Measurements from ENCODE around the gene PCDHA11.
"Not testable (repeated sequence)": the region's sequence is repeated elsewhere in the genome, so short reads cannot be mapped to it uniquely, and the experiment has no call there.

PCDHA11 gene

DNA sequence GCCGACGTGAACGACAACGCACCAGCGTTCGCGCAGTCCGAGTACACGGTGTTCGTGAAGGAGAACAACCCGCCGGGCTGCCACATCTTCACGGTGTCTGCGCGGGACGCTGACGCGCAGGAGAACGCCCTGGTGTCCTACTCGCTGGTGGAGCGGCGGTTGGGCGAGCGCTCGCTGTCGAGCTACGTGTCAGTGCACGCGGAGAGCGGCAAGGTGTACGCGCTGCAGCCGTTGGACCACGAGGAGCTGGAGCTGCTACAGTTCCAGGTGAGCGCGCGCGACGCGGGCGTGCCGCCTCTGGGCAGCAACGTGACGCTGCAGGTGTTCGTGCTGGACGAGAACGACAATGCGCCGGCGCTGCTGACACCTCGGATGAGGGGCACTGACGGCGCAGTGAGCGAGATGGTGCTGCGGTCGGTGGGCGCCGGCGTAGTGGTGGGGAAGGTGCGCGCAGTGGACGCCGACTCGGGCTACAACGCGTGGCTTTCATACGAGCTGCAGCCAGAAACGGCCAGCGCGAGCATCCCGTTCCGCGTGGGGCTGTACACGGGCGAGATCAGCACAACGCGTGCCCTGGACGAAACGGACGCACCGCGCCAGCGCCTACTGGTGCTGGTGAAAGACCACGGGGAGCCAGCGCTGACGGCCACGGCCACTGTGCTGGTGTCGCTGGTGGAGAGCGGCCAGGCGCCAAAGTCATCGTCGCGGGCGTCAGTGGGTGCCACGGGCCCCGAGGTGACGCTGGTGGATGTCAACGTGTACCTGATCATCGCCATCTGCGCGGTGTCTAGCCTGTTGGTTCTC, 18.7 kb upstream of the PCDHA11 start:
- not testable (repeated sequence) for DNase-seq

DNA sequence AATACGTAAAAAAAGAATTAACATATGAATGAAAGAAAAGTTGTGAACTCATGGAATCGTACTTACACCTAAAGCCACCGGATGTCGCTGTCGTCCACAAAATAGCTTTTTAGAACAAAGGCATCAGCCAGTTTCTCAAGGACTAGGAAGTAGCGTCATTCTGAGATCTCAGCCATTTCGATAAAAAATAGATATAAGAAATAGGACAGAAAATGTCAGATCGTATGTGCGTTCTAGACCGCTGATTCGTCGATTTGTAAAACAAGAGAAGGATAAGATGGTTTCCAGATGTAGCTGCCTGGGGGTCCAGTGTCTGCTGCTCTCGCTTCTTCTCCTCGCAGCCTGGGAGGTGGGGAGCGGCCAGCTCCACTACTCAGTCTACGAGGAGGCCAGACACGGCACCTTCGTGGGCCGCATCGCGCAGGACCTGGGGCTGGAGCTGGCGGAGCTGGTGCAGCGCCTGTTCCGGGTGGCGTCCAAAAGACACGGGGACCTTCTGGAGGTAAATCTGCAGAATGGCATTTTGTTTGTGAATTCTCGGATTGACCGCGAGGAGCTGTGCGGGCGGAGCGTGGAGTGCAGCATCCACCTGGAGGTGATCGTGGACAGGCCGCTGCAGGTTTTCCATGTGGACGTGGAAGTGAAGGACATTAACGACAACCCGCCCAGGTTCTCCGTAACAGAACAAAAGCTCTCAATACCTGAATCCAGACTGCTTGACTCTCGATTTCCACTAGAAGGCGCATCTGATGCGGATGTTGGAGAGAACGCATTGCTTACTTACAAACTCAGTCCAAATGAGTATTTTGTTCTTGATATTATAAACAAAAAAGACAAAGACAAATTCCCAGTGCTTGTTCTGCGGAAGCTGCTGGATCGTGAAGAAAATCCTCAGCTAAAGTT, 12.7 kb upstream of the PCDHA11 start, which contains the start of gene PCDHA10:
PCDHA10 (plus strand) TSS at position 126 of the 903 bp plus-strand sequence; CDS start at position 278, 152 bp downstream.
- DNase-seq = no peak

DNA sequence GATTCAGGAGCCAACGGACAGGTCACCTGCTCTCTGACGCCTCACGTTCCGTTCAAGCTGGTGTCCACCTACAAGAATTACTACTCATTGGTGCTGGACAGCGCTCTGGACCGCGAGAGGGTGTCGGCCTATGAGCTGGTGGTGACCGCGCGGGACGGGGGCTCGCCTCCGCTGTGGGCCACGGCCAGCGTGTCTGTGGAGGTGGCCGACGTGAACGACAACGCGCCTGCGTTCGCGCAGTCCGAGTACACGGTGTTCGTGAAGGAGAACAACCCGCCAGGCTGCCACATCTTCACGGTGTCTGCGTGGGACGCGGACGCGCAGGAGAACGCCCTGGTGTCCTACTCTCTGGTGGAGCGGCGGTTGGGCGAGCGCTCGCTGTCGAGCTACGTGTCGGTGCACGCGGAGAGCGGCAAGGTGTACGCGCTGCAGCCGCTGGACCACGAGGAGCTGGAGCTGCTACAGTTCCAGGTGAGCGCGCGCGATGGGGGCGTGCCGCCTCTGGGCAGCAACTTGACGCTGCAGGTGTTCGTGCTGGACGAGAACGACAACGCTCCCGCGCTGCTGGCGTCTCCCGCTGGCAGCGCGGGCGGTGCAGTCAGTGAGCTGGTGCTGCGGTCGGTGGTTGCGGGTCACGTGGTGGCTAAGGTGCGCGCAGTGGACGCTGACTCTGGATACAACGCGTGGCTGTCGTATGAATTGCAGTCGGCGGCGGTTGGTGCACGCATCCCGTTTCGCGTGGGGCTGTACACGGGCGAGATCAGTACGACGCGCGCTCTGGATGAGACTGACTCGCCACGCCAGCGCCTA, 11.4 kb upstream of the PCDHA11 start:
- DNase-seq = no peak

DNA sequence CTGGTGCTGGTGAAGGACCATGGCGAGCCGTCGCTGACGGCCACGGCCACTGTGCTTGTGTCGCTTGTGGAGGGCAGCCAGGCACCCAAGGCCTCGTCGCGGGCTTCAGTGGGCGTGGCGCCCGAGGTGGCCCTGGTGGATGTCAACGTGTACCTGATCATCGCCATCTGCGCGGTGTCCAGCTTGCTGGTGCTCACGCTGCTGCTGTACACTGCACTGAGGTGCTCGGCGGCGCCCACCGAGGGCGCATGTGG, 10.8 kb upstream of the PCDHA11 start:
- DNase-seq = no peak

DNA sequence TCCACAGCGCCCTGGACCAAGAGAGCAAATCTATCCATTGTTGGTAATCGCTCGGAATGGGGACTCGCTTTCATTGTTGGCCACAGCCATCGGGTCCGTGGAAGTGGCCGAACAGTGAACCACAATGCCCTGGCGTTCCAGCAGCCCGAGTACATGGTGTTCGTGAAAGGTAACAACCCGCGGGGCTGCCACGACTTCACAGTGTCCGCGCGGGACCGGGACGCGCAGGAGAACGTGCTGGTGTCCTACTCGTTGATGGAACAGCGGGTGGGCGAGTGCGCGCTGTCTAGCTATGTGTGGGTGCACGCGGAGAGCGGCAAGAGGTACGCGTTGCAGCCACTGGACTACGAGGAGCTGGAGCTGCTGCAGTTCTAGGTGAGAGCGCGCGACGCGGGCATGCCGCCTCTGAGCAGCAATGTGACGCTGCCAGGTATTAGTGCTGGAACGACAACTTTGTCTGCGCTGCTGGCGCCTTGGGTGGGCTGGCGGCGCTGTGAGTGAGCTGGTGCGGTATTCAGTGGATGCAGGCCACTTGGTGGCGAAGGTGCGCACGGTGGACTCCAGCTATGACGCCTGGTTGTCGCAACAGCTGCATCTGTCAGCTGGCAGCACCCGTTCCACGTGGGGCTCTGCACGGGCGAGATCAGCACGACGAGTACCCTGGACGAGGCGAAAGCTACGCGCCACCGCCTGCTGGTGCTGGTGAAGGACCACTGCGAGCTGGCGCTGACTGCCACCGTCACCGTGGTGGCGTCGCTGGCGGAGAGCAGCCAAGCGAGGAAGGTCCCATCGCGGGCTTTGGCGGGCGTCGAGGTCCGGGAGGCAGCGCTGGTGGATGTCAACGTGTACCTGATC, 6.1 kb upstream of the PCDHA11 start:
- DNase-seq = no peak

DNA sequence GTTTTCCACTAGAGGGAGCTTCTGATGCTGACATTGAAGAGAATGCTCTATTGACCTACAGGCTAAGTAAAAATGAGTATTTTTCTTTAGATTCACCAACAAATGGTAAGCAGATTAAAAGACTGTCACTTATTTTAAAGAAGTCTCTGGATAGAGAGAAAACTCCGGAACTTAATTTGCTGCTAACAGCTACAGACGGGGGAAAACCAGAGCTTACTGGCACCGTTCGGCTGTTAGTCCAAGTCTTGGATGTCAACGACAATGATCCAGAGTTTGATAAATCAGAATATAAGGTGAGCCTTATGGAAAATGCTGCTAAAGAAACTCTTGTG, 764 bp downstream of the PCDHA11 start:
- DNase-seq = no peak

DNA sequence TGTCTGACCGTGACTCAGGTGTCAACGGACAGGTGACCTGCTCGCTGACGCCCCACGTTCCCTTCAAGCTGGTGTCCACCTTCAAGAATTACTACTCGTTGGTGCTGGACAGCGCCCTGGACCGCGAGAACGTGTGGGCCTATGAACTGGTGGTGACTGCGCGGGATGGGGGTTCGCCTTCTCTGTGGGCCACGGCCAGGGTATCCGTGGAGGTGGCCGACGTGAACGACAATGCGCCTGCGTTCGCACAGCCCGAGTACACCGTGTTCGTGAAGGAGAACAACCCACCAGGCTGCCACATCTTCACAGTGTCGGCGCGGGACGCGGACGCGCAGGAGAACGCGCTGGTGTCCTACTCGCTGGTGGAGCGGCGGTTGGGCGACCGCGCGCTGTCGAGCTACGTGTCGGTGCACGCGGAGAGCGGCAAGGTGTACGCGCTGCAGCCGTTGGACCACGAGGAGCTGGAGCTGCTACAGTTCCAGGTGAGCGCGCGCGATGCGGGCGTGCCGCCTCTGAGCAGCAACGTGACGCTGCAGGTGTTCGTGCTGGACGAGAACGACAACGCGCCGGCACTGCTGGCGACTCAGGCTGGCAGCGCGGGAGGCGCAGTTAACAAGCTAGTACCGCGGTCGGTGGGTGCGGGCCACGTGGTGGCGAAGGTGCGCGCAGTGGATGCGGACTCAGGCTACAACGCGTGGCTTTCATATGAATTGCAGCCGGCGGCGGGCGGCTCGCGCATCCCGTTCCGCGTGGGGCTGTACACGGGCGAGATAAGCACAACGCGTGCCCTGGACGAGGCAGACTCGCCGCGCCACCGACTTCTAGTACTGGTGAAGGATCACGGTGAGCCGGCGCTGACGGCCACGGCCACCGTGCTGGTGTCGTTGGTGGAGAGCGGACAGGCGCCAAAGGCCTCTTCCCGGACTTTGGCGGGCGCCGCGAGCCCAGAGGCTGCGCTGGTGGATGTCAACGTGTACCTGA, 1.8 kb downstream of the PCDHA11 start:
- DNase-seq = no peak

DNA sequence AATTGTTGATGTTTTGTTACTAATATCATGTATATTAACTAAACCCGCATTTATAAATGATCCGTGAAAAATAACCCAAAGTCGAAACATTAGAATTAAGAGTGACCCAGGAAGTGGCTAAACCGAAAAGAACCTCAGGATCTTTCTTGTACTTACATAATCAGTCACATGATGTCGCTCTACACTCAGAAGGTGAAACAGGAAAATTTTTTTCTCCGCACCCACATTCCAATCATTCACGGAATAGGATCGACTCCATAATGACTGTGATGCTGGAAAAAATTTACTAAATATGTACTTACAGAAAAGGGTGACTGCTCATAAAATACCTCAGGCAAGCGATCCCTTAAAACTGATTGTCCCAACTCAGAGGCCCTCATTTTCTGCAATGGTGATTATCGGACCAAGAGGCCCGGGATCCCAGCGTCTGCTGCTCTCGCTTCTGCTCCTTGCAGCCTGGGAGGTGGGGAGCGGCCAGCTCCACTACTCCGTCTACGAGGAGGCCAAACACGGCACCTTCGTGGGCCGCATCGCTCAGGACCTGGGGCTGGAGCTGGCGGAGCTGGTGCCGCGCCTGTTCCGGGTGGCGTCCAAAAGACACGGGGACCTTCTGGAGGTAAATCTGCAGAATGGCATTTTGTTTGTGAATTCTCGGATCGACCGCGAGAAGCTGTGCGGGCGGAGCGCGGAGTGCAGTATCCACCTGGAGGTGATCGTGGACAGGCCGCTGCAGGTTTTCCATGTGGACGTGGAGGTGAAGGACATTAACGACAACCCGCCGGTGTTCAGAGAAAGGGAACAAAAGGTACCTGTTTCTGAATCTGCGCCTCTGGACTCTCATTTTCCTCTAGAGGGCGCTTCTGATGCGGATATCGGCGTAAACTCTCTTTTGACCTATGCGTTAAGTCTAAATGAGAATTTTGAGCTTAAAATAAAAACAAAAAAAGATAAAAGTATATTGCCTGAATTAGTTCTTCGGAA, 6.6 kb downstream of the PCDHA11 start, which contains the start of gene PCDHA12:
PCDHA12 (plus strand) TSS at position 224 of the 981 bp plus-strand sequence; CDS start at position 389, 165 bp downstream.
- no peak for DNase-seq

DNA sequence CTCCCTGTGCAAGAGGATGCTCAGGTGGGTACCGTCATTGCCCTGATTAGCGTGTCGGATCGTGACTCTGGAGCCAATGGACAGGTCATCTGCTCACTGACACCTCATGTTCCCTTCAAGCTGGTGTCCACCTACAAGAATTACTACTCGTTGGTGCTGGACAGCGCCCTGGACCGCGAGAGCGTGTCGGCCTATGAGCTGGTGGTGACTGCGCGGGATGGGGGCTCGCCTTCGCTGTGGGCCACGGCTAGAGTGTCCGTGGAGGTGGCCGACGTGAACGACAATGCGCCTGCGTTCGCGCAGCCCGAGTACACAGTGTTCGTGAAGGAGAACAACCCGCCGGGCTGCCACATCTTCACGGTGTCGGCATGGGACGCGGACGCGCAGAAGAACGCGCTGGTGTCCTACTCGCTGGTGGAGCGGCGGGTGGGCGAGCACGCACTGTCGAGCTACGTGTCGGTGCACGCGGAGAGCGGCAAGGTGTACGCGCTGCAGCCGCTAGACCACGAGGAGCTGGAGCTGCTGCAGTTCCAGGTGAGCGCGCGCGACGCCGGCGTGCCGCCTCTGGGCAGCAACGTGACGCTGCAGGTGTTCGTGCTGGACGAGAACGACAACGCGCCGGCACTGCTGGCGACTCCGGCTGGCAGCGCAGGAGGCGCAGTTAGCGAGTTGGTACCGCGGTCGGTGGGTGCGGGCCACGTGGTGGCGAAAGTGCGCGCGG, 7.9 kb downstream of the PCDHA11 start:
- DNase-seq = not testable (repeated sequence)

DNA sequence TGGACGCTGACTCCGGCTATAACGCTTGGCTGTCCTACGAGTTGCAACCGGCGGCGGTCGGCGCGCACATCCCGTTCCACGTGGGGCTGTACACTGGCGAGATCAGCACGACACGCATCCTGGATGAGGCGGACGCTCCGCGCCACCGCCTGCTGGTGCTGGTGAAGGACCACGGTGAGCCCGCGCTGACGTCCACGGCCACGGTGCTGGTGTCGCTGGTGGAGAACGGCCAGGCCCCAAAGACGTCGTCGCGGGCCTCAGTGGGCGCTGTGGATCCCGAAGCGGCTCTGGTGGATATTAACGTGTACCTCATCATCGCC, 8.5 kb downstream of the PCDHA11 start:
- DNase-seq = no peak

DNA sequence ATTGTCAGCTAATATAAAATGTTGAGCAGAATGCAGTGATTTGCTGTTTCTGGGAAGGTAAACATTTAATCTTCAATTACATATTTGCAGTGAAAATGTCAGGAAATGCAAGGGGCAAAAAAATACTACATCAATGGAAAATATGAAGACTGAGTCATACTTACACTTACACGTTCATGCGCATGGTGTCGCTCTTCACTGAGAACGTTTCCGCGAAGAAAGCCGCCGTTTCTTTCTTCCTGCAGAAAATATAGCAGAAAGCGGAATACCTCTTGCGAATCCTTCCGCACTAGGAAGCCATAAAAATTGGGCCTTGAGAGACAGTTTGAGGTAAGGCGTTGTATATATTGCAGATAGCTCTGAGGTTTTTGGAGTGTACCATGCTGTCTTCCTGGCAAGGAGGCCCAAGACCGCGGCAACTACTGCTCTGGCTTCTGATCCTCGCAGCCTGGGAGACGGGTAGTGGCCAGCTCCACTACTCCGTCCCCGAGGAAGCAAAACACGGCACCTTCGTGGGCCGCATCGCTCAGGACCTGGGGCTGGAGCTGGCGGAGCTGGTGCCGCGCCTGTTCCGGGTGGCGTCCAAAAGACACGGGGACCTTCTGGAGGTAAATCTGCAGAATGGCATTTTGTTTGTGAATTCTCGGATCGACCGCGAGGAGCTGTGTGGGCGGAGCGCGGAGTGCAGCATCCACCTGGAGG, 13.3 kb downstream of the PCDHA11 start, which contains the start of gene PCDHA13:
PCDHA13 (plus strand) TSS at position 236 of the 702 bp plus-strand sequence; CDS start at position 381, 145 bp downstream.
- no peak for DNase-seq

DNA sequence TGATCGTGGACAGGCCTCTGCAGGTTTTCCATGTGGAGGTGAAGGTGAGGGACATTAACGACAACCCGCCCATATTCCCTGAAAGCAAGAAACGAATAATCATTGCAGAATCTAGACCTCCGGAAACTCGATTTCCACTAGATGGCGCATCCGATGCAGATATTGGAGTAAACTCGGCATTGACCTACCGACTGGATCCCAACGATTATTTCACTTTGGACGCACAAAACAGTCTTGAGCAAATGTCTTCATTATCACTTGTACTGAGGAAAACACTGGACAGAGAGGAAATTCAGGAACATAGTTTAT, 13.8 kb downstream of the PCDHA11 start:
- no peak for DNase-seq

DNA sequence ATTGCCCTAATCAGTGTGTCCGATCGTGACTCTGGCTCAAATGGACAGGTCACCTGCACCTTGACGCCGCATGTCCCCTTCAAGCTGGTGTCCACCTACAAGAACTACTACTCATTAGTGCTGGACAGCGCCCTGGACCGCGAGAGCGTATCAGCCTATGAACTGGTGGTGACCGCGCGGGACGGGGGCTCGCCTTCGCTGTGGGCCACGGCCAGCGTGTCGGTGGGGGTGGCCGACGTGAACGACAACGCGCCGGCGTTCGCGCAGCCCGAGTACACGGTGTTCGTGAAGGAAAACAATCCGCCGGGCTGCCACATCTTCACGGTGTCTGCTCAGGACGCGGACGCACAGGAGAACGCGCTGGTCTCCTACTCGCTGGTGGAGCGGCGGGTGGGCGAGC, 14.6 kb downstream of the PCDHA11 start:
- no peak for DNase-seq

DNA sequence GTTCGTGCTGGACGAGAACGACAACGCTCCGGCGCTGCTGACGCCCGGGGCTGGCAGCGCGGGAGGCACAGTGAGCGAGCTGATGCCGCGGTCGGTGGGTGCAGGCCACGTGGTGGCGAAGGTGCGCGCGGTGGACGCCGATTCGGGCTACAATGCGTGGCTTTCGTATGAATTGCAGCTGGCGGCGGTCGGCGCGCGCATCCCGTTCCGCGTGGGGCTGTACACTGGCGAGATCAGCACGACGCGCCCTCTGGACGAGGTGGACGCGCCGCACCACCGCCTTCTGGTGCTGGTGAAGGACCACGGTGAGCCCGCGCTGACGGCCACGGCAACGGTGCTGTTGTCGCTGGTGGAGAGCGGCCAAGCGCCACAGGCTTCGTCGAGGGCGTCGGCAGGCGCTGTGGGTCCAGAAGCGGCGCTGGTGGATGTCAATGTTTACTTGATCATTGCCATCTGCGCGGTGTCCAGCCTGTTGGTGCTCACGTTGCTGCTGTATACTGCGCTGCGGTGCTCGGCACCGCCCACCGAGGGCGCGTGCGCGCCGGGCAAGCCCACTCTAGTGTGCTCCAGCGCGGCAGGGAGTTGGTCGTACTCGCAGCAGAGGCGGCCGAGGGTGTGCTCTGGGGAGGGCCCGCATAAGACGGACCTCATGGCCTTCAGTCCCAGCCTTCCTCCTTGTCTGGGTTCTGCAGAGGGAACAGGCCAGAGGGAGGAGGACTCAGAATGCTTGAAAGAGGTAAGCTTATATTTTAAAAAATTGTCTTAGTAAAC, 15.4 kb downstream of the PCDHA11 start:
- no peak for DNase-seq

DNA sequence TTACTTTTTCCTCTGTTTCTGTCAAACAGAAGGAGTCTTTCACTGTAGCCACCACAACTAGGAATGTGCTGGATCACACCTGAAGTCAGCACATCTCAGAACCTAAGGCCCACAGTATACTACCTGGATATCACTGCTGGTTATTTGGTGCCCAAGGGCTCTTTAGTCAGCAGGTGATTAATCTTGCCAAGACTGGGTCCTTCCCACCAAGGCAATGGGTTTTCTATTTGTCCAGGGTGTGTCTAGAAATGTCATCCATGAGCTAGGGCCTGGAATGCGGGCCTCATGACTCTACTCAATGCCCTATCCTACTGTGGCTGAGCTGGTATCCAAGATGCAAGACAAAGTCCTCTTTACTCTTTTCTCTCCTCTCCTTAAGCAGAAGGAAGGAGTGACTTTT, 47.6 kb downstream of the PCDHA11 start:
- DNase-seq = no peak
